CD4-positive, alpha-beta T cell treated with Interleukin-15 for 1 hour (primary cell): ENCODE measurements around the gene SH3PXD2A.

Experiments used
- DNase-seq: peaks from one replicate; pipeline ENCODE4 v3.0.0-alpha.2; 2020

SH3PXD2A gene, protein sequence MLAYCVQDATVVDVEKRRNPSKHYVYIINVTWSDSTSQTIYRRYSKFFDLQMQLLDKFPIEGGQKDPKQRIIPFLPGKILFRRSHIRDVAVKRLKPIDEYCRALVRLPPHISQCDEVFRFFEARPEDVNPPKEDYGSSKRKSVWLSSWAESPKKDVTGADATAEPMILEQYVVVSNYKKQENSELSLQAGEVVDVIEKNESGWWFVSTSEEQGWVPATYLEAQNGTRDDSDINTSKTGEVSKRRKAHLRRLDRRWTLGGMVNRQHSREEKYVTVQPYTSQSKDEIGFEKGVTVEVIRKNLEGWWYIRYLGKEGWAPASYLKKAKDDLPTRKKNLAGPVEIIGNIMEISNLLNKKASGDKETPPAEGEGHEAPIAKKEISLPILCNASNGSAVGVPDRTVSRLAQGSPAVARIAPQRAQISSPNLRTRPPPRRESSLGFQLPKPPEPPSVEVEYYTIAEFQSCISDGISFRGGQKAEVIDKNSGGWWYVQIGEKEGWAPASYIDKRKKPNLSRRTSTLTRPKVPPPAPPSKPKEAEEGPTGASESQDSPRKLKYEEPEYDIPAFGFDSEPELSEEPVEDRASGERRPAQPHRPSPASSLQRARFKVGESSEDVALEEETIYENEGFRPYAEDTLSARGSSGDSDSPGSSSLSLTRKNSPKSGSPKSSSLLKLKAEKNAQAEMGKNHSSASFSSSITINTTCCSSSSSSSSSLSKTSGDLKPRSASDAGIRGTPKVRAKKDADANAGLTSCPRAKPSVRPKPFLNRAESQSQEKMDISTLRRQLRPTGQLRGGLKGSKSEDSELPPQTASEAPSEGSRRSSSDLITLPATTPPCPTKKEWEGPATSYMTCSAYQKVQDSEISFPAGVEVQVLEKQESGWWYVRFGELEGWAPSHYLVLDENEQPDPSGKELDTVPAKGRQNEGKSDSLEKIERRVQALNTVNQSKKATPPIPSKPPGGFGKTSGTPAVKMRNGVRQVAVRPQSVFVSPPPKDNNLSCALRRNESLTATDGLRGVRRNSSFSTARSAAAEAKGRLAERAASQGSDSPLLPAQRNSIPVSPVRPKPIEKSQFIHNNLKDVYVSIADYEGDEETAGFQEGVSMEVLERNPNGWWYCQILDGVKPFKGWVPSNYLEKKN

GRCh38 chr10:103855424-103855823 lies at the start of gene SH3PXD2A:
Gene SH3PXD2A (minus strand): TSS chr10:103855576. CDS start chr10:103855266, 310 bp downstream.
- no peak for DNase-seq

GRCh38 chr10:103901299-103901698 lies 45.9 kb upstream of the SH3PXD2A start:
- DNase-seq: no peak

GRCh38 chr10:103899312-103899711 lies 43.9 kb upstream of the SH3PXD2A start:
- no peak for DNase-seq

DNA sequence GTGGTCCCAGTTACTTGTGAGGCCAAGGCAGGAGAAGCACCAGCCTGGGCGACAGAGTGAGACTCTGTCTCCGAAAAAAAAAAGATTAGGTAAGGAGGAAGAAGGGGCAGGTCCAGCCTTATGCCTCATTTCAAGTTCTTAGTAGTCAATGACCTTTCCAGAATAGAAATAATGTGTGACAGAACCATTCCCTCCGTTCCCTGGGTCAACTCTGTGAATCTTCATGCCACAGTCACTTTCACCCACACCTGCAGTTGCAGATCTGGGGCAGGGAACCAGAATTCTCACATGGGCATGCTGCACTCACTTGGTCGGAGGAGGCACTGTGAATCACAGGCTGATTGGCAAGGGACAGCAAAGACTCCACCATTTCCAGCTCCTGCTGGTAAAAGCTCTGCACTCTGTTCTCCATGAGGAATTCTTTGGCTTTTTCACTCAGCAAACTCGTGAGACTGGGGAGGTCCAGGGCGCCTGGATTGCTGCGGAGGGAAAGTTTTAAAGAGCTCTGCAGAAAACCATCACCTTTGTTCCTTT lies 41.9 kb upstream of the SH3PXD2A start:
- no peak for DNase-seq

- no peak for DNase-seq
Observed at GRCh38 chr10:103896225-103896624, 40.8 kb upstream of the SH3PXD2A start.

DNA sequence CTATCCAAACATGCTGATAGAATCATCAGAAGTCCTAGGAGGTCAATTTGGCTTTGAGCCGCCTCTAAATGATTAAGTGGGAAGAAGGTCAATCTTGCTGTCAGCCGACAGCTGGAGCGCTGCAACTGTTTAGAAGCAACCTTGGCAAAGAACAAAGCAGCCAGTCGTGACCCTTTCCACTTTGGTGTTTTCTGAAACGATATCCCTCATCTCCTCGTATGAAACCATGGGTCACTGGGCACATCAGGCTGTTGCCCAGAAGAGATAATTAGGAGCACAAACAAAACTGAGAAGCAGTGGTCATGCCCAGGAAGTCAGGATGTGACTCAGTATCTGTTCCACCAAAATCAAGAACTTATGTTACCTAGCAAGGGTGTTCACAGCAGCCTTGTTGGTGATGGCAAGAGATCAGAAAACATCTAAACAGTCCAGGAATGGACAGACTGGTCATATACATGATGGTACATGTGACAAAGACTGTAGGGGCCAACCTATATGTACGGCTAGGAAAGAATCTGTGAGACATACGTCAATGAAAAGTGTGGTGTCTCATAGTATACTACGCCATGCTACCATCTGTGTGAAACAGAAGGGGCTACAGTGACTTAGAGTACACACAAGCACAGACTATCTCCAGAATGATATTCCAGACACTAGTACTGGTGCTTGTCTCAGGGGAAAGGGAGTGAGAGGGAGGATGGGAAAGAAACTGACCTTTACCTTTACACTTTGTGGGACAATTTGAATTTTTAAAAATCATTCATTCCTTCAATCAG lies 40.2 kb upstream of the SH3PXD2A start:
- DNase-seq: no peak

DNA sequence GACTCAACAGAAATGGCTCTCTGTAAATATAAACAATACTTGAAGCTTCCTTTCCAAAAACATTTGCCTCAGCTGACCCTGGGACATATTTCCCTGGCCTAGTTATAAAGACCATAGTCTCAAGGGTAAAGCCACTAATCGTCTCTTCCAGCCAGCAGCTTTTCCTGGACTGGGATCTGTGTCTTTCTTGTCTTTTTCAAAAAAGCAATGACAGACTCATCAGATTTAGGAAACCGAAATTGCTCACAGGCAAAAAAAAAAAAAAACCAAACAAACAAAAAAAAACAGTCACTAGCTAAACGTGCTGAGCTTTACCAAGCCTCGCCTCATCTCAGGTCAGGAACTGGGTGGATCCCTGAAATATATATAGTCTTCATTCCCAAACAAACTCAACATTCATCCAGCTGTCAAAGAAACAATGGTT lies 39.1 kb upstream of the SH3PXD2A start:
- DNase-seq: no peak

GRCh38 chr10:103893817-103894216 lies 38.4 kb upstream of the SH3PXD2A start:
- no peak for DNase-seq

- DNase-seq: no peak
Observed at GRCh38 chr10:103892181-103892580, 36.8 kb upstream of the SH3PXD2A start.

- DNase-seq: no peak
Observed at GRCh38 chr10:103890688-103891087, 35.3 kb upstream of the SH3PXD2A start.

DNA sequence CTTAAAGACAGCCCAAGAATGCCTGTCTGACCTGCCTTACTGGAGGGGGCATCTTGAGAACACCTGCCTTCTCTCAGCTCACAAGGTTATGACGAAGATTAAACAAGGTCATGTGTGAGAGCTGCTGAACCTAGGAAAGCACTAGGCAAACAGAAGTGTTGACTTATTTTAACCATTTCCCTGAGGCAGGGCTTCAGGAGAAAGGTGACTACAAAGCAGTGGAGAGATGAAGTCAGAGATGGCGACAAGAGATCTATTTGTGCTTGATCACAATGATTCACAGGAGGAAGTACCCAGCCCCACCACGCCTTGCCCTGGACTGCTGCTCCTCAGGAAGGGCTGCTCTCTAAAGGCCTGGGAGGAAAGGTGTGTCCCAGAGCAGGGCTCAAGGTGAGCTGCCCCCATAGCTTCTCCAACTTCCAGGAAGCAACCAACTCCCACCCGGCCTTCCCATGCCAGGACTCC lies 34.9 kb upstream of the SH3PXD2A start:
- DNase-seq: no peak

- no peak for DNase-seq
Observed at GRCh38 chr10:103889121-103889720, 33.8 kb upstream of the SH3PXD2A start.

GRCh38 chr10:103888113-103888841 lies 32.9 kb upstream of the SH3PXD2A start:
- no peak for DNase-seq

GRCh38 chr10:103885617-103886016 lies 30.2 kb upstream of the SH3PXD2A start:
- no peak for DNase-seq

- no peak for DNase-seq
Observed at GRCh38 chr10:103884681-103885139, 29.3 kb upstream of the SH3PXD2A start.

DNA sequence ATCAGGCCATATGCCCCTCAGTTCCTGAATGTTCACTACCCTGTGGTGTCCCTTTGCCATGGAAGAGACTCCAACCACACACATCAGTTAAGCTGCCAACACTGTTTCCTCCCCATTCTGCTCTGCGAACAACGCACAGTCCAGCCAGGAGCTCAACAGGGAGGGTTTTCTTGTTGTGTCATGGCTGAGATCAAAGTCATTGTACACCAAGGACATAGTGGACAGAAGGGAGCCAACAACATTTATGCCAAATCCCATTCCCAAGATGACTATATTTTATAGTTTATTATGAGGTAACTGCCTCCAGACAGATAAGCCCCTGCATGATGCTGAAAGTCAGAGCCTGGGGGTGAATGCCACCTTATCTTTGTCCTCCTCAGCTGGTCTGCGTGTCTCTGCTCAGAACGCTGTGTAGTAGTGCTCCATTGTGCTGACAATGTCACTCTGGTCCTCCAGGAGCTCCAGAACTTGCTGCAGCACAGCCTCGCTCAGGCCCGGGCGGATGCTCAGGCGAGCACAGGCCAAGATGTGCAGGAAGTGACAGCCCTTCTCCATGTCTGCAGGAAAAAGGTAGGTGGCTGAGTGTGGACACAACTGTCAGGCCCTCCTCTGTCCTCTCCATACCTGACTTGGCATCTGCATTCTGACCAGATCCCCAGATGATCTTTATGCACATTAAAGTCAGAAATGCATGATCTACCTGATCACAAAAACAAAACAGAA lies 27.1 kb upstream of the SH3PXD2A start:
- no peak for DNase-seq

DNA sequence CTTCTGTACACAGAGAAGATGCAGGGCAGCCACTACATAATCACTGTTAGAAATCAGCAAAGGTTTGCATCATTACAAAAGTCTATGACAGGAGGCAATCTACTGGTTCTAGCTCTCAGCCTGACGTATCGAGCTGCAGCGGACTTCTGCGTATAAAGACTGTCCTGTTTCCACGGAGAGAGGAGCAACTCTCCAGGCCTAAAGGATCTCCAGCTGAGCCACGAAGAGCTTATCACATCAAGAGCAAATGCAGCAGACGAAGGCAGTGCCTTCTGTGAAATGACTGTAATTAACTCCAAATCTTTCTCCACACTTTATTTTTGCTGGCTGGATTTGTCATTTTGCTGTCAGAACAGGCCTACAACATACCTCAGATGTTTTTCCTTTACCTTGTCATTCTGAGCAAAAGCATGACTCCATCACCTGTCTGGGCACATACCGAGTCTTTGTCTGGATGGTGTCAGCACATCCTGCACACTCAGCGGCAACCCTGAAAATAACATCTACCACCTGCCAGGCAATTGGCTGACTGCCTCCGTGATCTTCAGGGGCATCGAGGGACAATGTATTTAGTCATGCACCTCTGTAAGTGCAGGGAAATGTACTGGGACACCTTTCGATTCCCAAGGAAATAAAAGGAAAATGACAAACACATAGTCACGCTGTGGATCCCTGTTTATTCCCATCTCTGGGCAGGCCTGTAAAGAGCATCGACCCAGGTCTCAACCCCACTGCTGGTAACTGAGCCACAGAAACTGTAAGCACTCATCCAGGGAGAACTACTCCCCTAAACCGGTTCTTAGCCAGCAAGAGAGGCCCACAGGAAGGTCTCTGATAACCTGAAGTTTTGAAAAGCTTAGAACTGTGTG lies 26.3 kb upstream of the SH3PXD2A start:
- no peak for DNase-seq

GRCh38 chr10:103879831-103880230 lies 24.5 kb upstream of the SH3PXD2A start:
- no peak for DNase-seq

DNA sequence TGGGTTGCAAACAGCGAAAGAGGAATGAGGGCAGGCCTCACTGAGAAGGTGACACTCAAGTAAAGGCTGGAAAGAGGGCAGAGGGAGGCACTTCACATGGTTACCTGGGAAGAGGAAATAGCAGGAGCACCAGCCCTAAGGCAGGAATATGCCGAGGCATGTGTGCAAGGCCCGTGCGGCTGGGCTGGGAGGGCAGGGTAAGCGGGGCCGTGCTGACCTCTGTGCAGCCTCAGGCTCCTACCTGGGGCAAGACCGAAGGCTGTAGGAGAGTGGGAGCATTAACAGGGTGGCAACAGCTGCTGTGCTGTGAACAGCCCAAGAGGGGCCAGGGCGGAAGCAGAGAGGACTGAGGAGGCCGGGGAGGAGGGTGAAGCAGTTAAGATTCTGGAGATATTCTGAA lies 24.0 kb upstream of the SH3PXD2A start:
- no peak for DNase-seq
